ENCODE results near the gene ERC2.

GRCh38 chr3:56209982-56210751 is 258.1 kb downstream of the ERC2 start:
- peak; percentile 93 for TF ChIP-seq ISL1 (CRISPR knock-in tag; IDR thresholded peaks at IDR 0.05)
- TF ChIP-seq PPARA (CRISPR knock-in tag; IDR thresholded peaks at IDR 0.05; ENCODE audit: borderline replicate concordance): no peak
- TF ChIP-seq OSR1 (CRISPR knock-in tag; IDR thresholded peaks at IDR 0.05): no peak
- TF ChIP-seq RARB (CRISPR knock-in tag; IDR thresholded peaks at IDR 0.05): no peak
- TF ChIP-seq PATZ1 (CRISPR knock-in tag; IDR thresholded peaks at IDR 0.05; ENCODE audit: borderline replicate concordance): no peak
- no peak for TF ChIP-seq SNAI2 (CRISPR knock-in tag; IDR thresholded peaks at IDR 0.05)

Measured in SK-N-SH treated with all-trans-retinoic acid at 6 μM for 48 hours (cell line).